HCT116 (cell line): ENCODE results near the gene HIGD1A. TPM values are rescaled to one million over a fixed set of nuclear protein-coding genes. Genes with fewer than 3 reads are reported as not detected.

Experiments
- ATAC-seq: fragments of 200-7000 bp; cut with Tn5 transposase; 2 replicates; pipeline ENCODE4 v1.9.1; 2020; ENCODE audit warnings: mild to moderate bottlenecking, moderate library complexity
- BruUV-seq: library from RNA; stranded (reverse); fragments of 400-500 nt; replicated peaks from 2 replicates; lab custom pipeline; 2021; lab: Mats Ljungman, UMichigan
- CTCF ChIA-PET: fragments of 300-600 bp; sonication (Branson Sonifier 250); formaldehyde crosslinking; loops from one replicate; lab custom pipeline; 2021; ENCODE audit warnings: antibody characterized with exemption; lab: Charles Lee
- POLR2A ChIA-PET: fragments of 300-600, 350-600 bp; sonication (Branson Sonifier 250); formaldehyde crosslinking; loops from one replicate; lab custom pipeline; 2021; ENCODE audit warnings: antibody characterized with exemption; lab: Charles Lee
- RAD21 ChIA-PET, 2 experiments: fragments of 300-600 bp; sonication (Branson Sonifier 250); formaldehyde crosslinking; loops; one replicate each; lab custom pipeline; 2023; ENCODE audit warnings: low total read pairs in 2 of 2; ENCODE audit not compliant: uncharacterized antibody in 2 of 2, unreplicated experiment in 2 of 2, low non-redundant PET in 1 of 2; lab: Charles Lee
- DNase-seq: peaks from one replicate; pipeline ENCODE4 v3.0.0-alpha.2; 2010; ENCODE audit warnings: low read depth, low spot score
- H2AFZ ChIP-seq: fragments of 200-600 bp; shearing (Covaris generic), sonication (generic); 2 replicates; pipeline ENCODE4 v1.6.1; 2017; ENCODE audit warnings: low read depth, mixed run types, mixed read lengths, antibody characterized with exemption, low read length; ENCODE audit not compliant: poor library complexity, severe bottlenecking
- H3K27ac ChIP-seq: 2 replicates; pipeline ENCODE4 v1.5.1; 2012; ENCODE audit warnings: low read depth, low read length
- H3K27me3 ChIP-seq: fragments of 200-600 bp; sonication (generic); 2 replicates; pipeline ENCODE4 v1.6.1; 2016; ENCODE audit warnings: mixed run types, low read length, mixed read lengths; ENCODE audit not compliant: insufficient read depth
- H3K36me3 ChIP-seq, 2 experiments: fragments of 200-500 bp in 1 of 2; fragments of 200-600 bp in 1 of 2; sonication (Bioruptor generic) in 1 of 2; sonication (generic) in 1 of 2; 2 replicates each; pipeline versions ENCODE4 v1.5.1 to v1.6.1; 2014 to 2016; ENCODE audit warnings: low read length in 2 of 2, inconsistent platforms in 1 of 2, mixed read lengths in 1 of 2, mixed run types in 1 of 2; ENCODE audit not compliant: insufficient read depth in 2 of 2, control insufficient read depth in 1 of 2
- H3K4me1 ChIP-seq, 2 experiments: fragments of 200-600 bp in 1 of 2; sonication (generic) in 1 of 2; 2 replicates each; pipeline versions ENCODE4 v1.5.1 to v1.6.1; 2012 to 2017; ENCODE audit warnings: low read length in 2 of 2, inconsistent platforms in 1 of 2, mild to moderate bottlenecking in 1 of 2, mixed read lengths in 1 of 2, mixed run types in 1 of 2, moderate library complexity in 1 of 2; ENCODE audit not compliant: insufficient read depth in 2 of 2, control insufficient read depth in 1 of 2
- H3K4me2 ChIP-seq: fragments of 200-600 bp; sonication (generic); 2 replicates; pipeline ENCODE4 v1.6.1; 2017; ENCODE audit warnings: mixed run types, low read length, mixed read lengths
- H3K4me3 ChIP-seq, 2 experiments: fragments of 200-600 bp in 1 of 2; sonication (generic) in 1 of 2; replicated peaks in 1 of 2; 2 replicates each; pipeline ENCODE4 v1.5.1; 2011 to 2016; ENCODE audit warnings: low read length in 2 of 2, control low read depth in 1 of 2, low read depth in 1 of 2, mild to moderate bottlenecking in 1 of 2, mixed read lengths in 1 of 2, mixed run types in 1 of 2
- H3K79me2 ChIP-seq: fragments of 200-600 bp; sonication (generic); 2 replicates; pipeline ENCODE4 v1.6.1; 2017; ENCODE audit warnings: mild to moderate bottlenecking, mixed run types, low read length, moderate library complexity, mixed read lengths; ENCODE audit not compliant: insufficient read depth
- H3K9ac ChIP-seq: fragments of 200-600 bp; sonication (generic); 2 replicates; pipeline ENCODE4 v1.6.1; 2016; ENCODE audit warnings: low read length, mixed read lengths
- H3K9me2 ChIP-seq: fragments of 200-600 bp; sonication (generic), shearing (Covaris generic); 2 replicates; pipeline ENCODE4 v1.6.1; 2017; ENCODE audit warnings: mixed run types, mild to moderate bottlenecking, moderate library complexity; ENCODE audit not compliant: insufficient read depth
- H3K9me3 ChIP-seq, 2 experiments: fragments of 200-500 bp in 1 of 2; fragments of 200-600 bp in 1 of 2; sonication (Bioruptor generic) in 1 of 2; sonication (generic) in 1 of 2; 2 replicates each; pipeline ENCODE4 v1.6.1; 2014 to 2017; ENCODE audit warnings: low read length in 2 of 2, mixed read lengths in 2 of 2, inconsistent platforms in 1 of 2, low read depth in 1 of 2, mild to moderate bottlenecking in 1 of 2, mixed run types in 1 of 2, moderate library complexity in 1 of 2; ENCODE audit not compliant: control insufficient read depth in 1 of 2, insufficient read depth in 1 of 2
- H4K20me1 ChIP-seq: fragments of 200-600 bp; sonication (generic), shearing (Covaris generic); 2 replicates; pipeline ENCODE4 v1.6.1; 2017; ENCODE audit warnings: mixed run types, mild to moderate bottlenecking, moderate library complexity; ENCODE audit not compliant: insufficient read depth
- CBX3 ChIP-seq: IDR thresholded peaks from 2 replicates; pipeline ENCODE4 v1.6.1; 2012; ENCODE audit warnings: low read depth
- CEBPB ChIP-seq: IDR thresholded peaks from 2 replicates; pipeline ENCODE4 v1.6.1; 2012; ENCODE audit warnings: low read depth
- EGR1 ChIP-seq: IDR thresholded peaks from 2 replicates; pipeline ENCODE4 v1.6.1; 2012; ENCODE audit warnings: low read depth
- ELF1 ChIP-seq: IDR thresholded peaks from 2 replicates; pipeline ENCODE4 v1.6.1; 2012; ENCODE audit warnings: low read depth, borderline replicate concordance
- EZH2 ChIP-seq: fragments of 200-600 bp; sonication (generic); IDR thresholded peaks from 2 replicates; pipeline ENCODE4 v1.6.1; 2017; ENCODE audit warnings: antibody characterized with exemption, mixed run types
- EZH2phosphoT487 ChIP-seq: fragments of 200-600 bp; IDR thresholded peaks from 2 replicates; pipeline ENCODE4 v1.6.1; 2018; ENCODE audit warnings: antibody characterized with exemption, borderline replicate concordance
- JUND ChIP-seq: IDR thresholded peaks from 2 replicates; pipeline ENCODE4 v1.6.1; 2012
- POLR2A ChIP-seq: IDR thresholded peaks from 2 replicates; pipeline ENCODE4 v1.7.0; 2011; ENCODE audit warnings: borderline replicate concordance; ENCODE audit not compliant: insufficient read depth, insufficient read length; ENCODE audit errors: extremely low read depth
- POLR2AphosphoS5 ChIP-seq: IDR thresholded peaks from 2 replicates; pipeline ENCODE4 v1.6.1; 2011; ENCODE audit warnings: mild to moderate bottlenecking, low read depth, low read length, moderate library complexity
- RAD21 ChIP-seq: IDR thresholded peaks from 2 replicates; pipeline ENCODE4 v1.6.1; 2012; ENCODE audit warnings: low read depth, mild to moderate bottlenecking
- SP1 ChIP-seq: IDR thresholded peaks from 2 replicates; pipeline ENCODE4 v1.6.1; 2012; ENCODE audit warnings: low read depth
- SRF ChIP-seq: IDR thresholded peaks from 2 replicates; pipeline ENCODE4 v1.6.1; 2012; ENCODE audit warnings: low read depth
- TCF7L2 ChIP-seq: IDR thresholded peaks from 2 replicates; pipeline ENCODE4 v1.7.0; 2011; ENCODE audit warnings: borderline replicate concordance, inconsistent platforms; ENCODE audit not compliant: insufficient read depth, insufficient read length; ENCODE audit errors: extremely low read depth
- ZNF274 ChIP-seq: fragments of 200-500 bp; sonication (Bioruptor generic); IDR thresholded peaks from 2 replicates; pipeline ENCODE4 v1.6.1; 2014; ENCODE audit warnings: mild to moderate bottlenecking, low read depth, low read length, inconsistent platforms
- intact Hi-C: fragments of 100-400 bp; cut with micrococcal nuclease; formaldehyde crosslinking; loops from 2 replicates; pipeline ENCODE4 v1.10.0; 2022
- total RNA-seq: library from RNA; stranded (reverse); gene quantifications from one replicate; pipeline ENCODE4 v1.2.1, GENCODE V29; 2021; ENCODE audit not compliant: unreplicated experiment
- TF ChIP-seq, protein P1 (sequence below): IDR thresholded peaks from 2 replicates; pipeline ENCODE4 v1.6.1; 2011; ENCODE audit warnings: mild to moderate bottlenecking, low read length, moderate library complexity; ENCODE audit not compliant: insufficient replicate concordance; ENCODE audit errors: extremely low read depth
- TF ChIP-seq, protein P2 (sequence below): IDR thresholded peaks from 2 replicates; pipeline ENCODE4 v1.6.1; 2012
- TF ChIP-seq, protein P3 (sequence below): IDR thresholded peaks from 2 replicates; pipeline ENCODE4 v1.6.1; 2012; ENCODE audit warnings: low read depth
- TF ChIP-seq, protein P4 (sequence below), 3 experiments: fragments of 200-600 bp in 1 of 3; sonication (generic) in 1 of 3; IDR thresholded peaks in 2 of 3; conservative IDR thresholded peaks in 1 of 3; 2 replicates each; pipeline ENCODE4 v1.5.1; 2012 to 2017; ENCODE audit warnings: low read depth in 2 of 3, low read length in 2 of 3, antibody characterized with exemption in 1 of 3, borderline replicate concordance in 1 of 3, control low read depth in 1 of 3, mild to moderate bottlenecking in 1 of 3, mixed read lengths in 1 of 3, mixed run types in 1 of 3, moderate library complexity in 1 of 3; ENCODE audit not compliant: insufficient read depth in 1 of 3

The HIGD1A gene
- total RNA-seq, 1 experiment from 2014 or later = 71.2 TPM

DNA sequence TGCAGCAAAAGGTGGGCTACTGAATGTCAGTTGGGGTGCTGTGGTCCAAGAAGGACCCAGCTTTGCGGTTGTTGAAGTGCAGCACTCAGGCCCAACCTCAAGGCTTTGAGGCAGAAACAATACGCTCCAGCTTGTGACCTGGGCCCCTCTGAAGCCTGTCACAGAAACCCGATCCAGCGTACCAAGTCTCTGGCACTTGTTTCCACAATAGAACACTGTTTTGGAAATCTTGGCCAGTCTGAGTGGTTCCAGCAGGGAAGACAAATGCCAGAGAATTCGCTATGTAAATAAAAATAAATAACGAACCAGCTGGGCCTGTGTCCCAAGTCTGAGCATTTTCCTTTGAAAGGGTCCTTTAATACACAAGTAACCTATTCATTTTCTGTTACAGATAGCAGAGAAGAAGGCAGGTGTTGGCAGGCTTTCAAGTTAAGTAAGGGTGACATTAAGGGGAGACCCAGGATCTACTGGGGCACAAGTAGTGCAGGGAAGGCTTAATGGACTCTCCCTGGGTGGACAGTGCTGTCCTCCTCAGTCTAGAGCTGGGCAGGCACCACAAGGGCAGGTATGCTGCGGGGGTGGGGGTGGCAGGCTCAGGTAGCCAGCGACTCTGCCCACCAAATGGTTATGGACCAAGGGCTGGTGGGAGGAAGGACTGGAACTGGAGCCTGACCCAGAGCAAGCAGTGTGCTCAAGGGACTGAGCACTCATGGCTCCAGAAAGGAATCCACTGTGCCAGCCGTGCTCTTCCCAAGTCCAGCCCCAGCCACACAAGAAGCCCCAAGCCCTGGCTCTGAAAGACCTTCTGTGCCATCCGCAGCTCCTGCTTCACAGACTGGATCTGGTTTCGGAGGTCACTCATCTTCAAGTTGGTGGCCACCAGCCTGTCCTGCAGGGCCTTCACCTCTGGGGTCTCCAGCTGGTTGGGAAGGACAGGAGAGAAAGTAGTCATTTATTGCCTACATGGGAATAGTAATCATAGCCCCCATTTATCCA, 57.5 kb downstream of the HIGD1A start:
- Histone ChIP-seq H3K9ac (no peak overlapping the region), H3K27me3 (no peaks in the 10 kb centered on the region), H3K9me3 (no peaks in the 10 kb centered on the region), H3K4me2 (no peak overlapping the region), H3K4me3 (no peak overlapping the region), H3K27ac (no peak overlapping the region), H3K4me1 (peaks cover 0 to 22% of the 10 kb centered on the region in 2 experiments; a peak in 2 of 4 replicates), H4K20me1 (no peaks in the 10 kb centered on the region), H3K9me2 (no peaks in the 10 kb centered on the region), H3K79me2 (no peaks in the 10 kb centered on the region), H2AFZ (no peak overlapping the region), H3K36me3 (no peaks in the 10 kb centered on the region)
- intact Hi-C loops = no loop called here
- CTCF ChIA-PET = interaction anchor here (1.2 to 1.7 kb wide), 2 partner anchors 15 to 90 kb away, joined by 3 to 4 read pairs; no protein-coding TSS in a partner anchor
- no TSS peak for BruUV-seq
- no peak for DNase-seq
- TF ChIP-seq SP1 = no peak
- TF ChIP-seq EGR1 = no peak
- no peak for TF ChIP-seq ZNF274
- TF ChIP-seq RAD21 = no peak
- TF ChIP-seq TCF7L2 = no peak
- no peak for TF ChIP-seq ELF1
- no peak for TF ChIP-seq CEBPB
- TF ChIP-seq JUND = no peak
- no peak for TF ChIP-seq POLR2AphosphoS5
- no peak for TF ChIP-seq SRF
- TF ChIP-seq, protein P1, sequence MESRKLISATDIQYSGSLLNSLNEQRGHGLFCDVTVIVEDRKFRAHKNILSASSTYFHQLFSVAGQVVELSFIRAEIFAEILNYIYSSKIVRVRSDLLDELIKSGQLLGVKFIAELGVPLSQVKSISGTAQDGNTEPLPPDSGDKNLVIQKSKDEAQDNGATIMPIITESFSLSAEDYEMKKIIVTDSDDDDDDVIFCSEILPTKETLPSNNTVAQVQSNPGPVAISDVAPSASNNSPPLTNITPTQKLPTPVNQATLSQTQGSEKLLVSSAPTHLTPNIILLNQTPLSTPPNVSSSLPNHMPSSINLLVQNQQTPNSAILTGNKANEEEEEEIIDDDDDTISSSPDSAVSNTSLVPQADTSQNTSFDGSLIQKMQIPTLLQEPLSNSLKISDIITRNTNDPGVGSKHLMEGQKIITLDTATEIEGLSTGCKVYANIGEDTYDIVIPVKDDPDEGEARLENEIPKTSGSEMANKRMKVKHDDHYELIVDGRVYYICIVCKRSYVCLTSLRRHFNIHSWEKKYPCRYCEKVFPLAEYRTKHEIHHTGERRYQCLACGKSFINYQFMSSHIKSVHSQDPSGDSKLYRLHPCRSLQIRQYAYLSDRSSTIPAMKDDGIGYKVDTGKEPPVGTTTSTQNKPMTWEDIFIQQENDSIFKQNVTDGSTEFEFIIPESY = no peak
- no peak for TF ChIP-seq EZH2phosphoT487
- TF ChIP-seq, protein P2, sequence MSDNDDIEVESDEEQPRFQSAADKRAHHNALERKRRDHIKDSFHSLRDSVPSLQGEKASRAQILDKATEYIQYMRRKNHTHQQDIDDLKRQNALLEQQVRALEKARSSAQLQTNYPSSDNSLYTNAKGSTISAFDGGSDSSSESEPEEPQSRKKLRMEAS = no peak
- no peak for TF ChIP-seq POLR2A
- no peak for TF ChIP-seq EZH2
- TF ChIP-seq, protein P3, sequence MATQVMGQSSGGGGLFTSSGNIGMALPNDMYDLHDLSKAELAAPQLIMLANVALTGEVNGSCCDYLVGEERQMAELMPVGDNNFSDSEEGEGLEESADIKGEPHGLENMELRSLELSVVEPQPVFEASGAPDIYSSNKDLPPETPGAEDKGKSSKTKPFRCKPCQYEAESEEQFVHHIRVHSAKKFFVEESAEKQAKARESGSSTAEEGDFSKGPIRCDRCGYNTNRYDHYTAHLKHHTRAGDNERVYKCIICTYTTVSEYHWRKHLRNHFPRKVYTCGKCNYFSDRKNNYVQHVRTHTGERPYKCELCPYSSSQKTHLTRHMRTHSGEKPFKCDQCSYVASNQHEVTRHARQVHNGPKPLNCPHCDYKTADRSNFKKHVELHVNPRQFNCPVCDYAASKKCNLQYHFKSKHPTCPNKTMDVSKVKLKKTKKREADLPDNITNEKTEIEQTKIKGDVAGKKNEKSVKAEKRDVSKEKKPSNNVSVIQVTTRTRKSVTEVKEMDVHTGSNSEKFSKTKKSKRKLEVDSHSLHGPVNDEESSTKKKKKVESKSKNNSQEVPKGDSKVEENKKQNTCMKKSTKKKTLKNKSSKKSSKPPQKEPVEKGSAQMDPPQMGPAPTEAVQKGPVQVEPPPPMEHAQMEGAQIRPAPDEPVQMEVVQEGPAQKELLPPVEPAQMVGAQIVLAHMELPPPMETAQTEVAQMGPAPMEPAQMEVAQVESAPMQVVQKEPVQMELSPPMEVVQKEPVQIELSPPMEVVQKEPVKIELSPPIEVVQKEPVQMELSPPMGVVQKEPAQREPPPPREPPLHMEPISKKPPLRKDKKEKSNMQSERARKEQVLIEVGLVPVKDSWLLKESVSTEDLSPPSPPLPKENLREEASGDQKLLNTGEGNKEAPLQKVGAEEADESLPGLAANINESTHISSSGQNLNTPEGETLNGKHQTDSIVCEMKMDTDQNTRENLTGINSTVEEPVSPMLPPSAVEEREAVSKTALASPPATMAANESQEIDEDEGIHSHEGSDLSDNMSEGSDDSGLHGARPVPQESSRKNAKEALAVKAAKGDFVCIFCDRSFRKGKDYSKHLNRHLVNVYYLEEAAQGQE = no peak
- no peak for TF ChIP-seq CBX3
- TF ChIP-seq, protein P4, sequence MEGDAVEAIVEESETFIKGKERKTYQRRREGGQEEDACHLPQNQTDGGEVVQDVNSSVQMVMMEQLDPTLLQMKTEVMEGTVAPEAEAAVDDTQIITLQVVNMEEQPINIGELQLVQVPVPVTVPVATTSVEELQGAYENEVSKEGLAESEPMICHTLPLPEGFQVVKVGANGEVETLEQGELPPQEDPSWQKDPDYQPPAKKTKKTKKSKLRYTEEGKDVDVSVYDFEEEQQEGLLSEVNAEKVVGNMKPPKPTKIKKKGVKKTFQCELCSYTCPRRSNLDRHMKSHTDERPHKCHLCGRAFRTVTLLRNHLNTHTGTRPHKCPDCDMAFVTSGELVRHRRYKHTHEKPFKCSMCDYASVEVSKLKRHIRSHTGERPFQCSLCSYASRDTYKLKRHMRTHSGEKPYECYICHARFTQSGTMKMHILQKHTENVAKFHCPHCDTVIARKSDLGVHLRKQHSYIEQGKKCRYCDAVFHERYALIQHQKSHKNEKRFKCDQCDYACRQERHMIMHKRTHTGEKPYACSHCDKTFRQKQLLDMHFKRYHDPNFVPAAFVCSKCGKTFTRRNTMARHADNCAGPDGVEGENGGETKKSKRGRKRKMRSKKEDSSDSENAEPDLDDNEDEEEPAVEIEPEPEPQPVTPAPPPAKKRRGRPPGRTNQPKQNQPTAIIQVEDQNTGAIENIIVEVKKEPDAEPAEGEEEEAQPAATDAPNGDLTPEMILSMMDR (IDR thresholded peaks at IDR 0.05 in 2 of 3, conservative IDR thresholded peaks at IDR 0.05 in 1 of 3; ENCODE audit: borderline replicate concordance in 1 of 3, insufficient read depth in 1 of 3, low read depth in 2 of 3, low read length in 2 of 3) = no peak
- POLR2A ChIA-PET = no interaction called here
- RAD21 ChIA-PET = no interaction called here
- no peak for ATAC-seq
